GM21825 (cell line): Measurements from ENCODE around the gene CFAP91.

Experiments
- ATAC-seq: cut with Tn5 transposase; IDR thresholded peaks from one replicate; pipeline ENCODE4 v1.9.1; 2021; ENCODE audit warnings: mild to moderate bottlenecking, moderate library complexity; ENCODE audit not compliant: unreplicated experiment

The CFAP91 gene

GRCh38 chr3:119702530-119703527 is at the start of gene CFAP91:
TSS of gene CFAP91 (plus strand) at chr3:119703022. CDS start at chr3:119703099, 77 bp downstream.
- peak; percentile 86 for ATAC-seq

GRCh38 chr3:119653876-119654275 is 48.9 kb upstream of the CFAP91 start:
- ATAC-seq, result no peak

DNA sequence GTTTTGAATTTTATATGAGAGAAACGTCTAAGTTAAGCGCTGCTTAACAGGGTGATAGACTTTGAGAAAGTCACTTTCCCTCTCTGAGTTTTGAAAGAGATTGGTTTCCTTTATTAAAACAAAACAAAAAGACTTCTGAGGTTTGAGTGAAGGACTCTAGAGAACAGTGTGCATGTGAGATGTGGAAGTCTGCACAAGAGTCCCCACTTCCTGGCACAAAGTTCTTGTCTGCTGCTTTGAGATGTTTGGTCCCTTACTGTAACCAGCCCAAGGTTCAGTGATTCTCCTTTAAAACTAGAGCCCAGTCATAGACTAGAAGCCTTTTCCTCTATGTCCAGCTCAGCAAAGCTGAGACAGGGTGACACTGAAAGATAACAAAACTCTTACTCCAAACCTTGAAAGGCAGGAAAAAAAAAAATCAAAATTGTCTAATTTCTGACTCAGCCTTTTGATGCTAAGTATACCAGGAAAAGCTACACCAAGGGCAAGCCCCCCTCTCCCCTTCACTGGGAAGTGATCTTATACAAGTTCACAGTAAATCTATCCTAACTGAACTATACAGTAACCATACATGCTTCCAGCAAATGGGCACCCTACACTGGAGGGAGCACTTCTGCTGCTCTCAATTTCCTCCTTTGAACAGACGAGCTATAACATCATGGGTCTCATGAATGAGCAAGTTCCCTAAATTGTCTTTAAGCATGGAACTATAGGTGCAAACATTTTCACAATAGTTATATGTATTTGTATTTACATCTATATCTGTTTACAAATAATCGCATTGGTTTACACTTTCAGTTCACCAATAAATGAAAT is 44.7 kb upstream of the CFAP91 start:
- no peak for ATAC-seq

DNA sequence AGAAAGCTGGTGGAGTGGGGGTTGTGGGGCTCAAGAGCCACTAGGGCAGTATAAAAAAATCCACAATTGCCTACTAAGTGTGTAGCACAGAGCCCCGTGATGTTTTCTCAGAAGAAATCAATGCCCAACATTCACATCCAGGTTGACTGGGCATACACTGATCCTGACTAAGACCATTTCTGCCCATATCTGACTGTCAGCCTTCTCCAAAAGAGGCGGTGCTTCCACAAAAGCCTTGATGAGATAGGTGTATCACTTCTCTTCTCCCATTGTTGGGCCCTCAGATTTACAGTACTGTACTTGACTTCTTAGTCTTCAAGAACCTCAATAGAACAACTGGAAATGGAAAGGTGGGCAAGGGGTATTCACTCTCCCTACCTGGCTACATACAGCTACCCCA is 43.8 kb upstream of the CFAP91 start:
- ATAC-seq, result no peak

DNA sequence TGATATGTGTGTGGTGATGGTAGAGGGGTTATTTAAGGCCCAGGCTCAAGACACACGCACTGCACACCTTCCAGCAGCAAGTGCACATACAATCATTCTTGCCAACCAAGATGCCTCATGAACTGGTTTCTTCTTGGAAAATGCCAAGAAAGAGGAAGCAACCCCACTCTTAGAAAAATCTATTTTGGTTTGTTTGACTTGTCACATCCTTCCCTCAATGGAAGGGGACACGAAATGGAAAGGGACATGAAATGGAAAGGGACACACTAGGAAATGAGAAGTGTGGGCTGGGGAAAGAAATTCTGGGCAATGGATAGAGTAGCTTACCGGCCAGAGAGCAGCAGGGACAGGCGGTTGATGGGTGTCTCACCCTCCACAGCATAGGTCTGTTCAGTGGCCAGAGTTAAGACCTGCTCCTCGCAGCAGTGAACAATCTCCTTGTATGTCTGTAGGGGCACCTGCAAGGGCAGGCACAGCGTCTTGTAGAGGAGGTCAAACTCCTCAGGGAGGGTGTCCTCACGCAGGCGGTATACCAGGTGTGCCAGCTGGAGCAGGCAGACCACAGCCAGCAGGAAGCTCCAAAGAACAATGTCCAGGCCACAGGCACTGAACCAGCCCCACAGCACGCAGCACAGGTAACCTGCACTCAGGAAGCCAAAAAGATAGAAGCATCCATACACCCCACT is 43.1 kb upstream of the CFAP91 start:
- no peak for ATAC-seq

- no peak for ATAC-seq
Observed at GRCh38 chr3:119660474-119661440, 42.1 kb upstream of the CFAP91 start, which contains the start of gene POPDC2. TSS of gene POPDC2 (minus strand) at chr3:119660589. CDS start at chr3:119660423, 166 bp downstream.

DNA sequence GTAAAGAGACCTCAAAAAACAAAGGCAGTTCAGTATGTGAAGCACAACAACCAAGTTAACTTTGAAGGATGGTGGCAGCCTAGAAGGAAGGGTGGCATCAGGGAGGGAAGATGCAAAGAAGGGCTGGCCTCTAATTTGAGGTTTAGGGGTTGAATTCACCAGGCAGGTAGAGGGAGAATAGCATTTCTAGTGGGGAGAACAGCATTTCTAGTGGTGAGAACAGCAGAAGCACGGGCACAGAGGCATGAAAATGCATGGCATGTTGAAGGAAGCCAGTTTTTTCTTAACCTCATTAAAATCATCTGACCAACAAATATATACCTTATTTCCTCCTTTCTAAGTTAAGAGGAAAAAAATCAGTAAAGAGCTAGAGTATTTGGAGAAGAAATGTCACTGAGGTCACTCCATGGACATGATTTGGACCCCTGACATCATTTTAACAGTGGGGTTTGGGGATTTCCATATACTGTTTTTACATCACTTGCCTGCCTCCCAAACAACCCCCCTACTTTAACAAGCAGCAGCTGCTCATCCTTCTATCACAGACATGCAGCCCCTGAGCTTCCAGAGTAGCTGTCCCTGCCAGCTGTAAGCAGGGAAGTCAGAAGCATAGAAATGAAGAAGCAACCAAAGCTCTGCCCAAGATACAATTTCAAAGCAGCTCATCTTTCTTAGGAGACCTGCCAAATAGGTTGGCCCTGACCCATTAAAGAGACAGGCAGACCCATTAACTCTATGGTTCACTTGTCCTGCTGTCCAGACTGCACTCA is 40.0 kb upstream of the CFAP91 start:
- ATAC-seq, result no peak

DNA sequence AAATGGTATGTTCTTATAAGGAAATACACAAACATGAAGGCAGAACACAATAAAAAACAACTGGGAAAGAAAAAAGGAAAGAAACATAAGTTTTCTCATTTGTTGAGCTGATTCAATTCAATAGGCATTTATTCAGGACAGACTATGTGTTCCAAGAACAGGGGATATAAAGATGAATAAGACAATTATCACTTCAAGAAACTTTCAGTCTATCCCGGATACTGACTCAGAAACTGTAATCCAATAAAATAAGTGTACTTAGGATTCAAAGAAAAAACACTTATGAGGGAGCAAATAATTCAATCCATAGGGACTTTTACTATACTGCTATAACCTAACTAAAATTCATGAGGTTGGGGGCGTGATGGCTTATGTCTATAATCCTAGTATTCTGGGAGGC is 38.9 kb upstream of the CFAP91 start:
- ATAC-seq, result no peak

DNA sequence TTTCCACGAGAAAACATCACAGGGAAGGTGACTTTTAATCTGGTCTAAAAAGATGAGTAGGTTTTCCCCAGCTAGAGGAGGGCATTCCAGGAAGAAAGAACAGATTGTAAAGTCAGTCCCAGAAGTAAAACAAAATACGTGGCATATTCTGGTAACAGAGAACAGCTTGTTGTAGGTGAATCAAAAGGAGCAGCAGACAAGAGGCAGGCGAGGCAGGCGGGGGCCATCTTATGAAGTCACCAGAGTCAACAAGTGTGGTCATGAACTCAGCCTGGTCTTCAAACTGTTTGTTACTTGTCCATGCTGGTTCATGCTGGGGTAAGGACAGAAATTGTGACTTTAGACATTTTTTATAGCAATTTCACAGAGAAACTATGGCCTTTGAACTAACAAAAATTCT is 38.5 kb upstream of the CFAP91 start:
- no peak for ATAC-seq

DNA sequence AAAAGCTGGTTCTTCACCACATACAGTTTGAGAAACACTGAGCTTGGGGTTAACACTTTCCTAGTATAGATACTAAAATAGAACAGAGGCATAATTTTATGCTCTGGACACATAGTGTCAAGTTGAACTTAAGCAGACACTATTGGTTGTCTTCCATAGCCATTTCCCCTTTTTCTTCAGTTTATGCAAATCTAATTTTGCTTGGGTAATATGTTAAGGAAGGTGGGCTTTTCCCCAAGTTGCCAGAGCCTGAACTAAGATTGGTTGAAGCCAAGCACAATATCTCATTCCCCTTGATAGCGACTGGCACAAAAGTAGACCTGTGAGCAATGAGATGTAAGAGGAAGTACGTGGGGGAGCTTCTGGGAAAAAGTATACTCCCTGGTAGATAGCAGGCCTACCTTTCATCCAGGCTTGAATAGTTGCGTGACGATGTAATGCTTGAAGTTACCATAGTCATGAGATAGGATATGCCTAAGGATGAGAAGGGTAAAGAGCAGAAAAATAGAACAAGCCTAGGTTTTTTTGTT is 37.9 kb upstream of the CFAP91 start:
- ATAC-seq, result no peak

GRCh38 chr3:119665954-119666559 is 36.8 kb upstream of the CFAP91 start:
- ATAC-seq, result no peak

GRCh38 chr3:119669906-119670570 is 32.8 kb upstream of the CFAP91 start:
- no peak for ATAC-seq

GRCh38 chr3:119672776-119673175 is 30.0 kb upstream of the CFAP91 start:
- ATAC-seq, result no peak

- no peak for ATAC-seq
Observed at GRCh38 chr3:119673875-119674274, 28.9 kb upstream of the CFAP91 start.

- ATAC-seq, result no peak
Observed at GRCh38 chr3:119675188-119675874, 27.5 kb upstream of the CFAP91 start.

GRCh38 chr3:119676020-119676419 is 26.8 kb upstream of the CFAP91 start:
- no peak for ATAC-seq
